ENCODE data around the gene LY9. TPM values are rescaled to one million over a fixed set of nuclear protein-coding genes. Genes with fewer than 3 reads are reported as not detected.

LY9 gene
- total and polyA plus RNA-seq, 2 of the 13 experiments (the other 11 are each of a cell fraction or from before 2014, with no cell fraction given) = not detected

GRCh38 chr1:160866001-160866694 is 70.2 kb downstream of the LY9 start (continued):
- 0 out of 2 replicates have a peak, but pooled peaks have one; percentile 13 for TF ChIP-seq PAXIP1 (CRISPR knock-in tag; conservative IDR thresholded peaks at IDR 0.05)
- no peak for TF ChIP-seq ZNF724P (CRISPR knock-in tag; IDR thresholded peaks at IDR 0.05; ENCODE audit: borderline replicate concordance)
- TF ChIP-seq AGO1 (IDR thresholded peaks at IDR 0.05; ENCODE audit: low read depth, low read length, poor library complexity, severe bottlenecking) = no peak
- no peak for TF ChIP-seq ZNF552 (CRISPR knock-in tag; IDR thresholded peaks at IDR 0.05; ENCODE audit: borderline replicate concordance)
- no peak for TF ChIP-seq HIVEP1 (CRISPR knock-in tag; IDR thresholded peaks at IDR 0.05)
- TF ChIP-seq ZNF30 (CRISPR knock-in tag; IDR thresholded peaks at IDR 0.05) = no peak
- TF ChIP-seq NR1H2 (CRISPR knock-in tag; IDR thresholded peaks at IDR 0.05; ENCODE audit: borderline replicate concordance, low read depth) = no peak
- TF ChIP-seq ONECUT2 (CRISPR knock-in tag; IDR thresholded peaks at IDR 0.05) = no peak
- TF ChIP-seq ETS1 (CRISPR knock-in tag; IDR thresholded peaks at IDR 0.05) = no peak
- no peak; the same call in 1 of the 2 replicates for TF ChIP-seq EHMT2 (IDR thresholded peaks at IDR 0.05; ENCODE audit: borderline replicate concordance, low read depth, low read length)
- TF ChIP-seq NR2C2 (CRISPR knock-in tag; IDR thresholded peaks at IDR 0.05; ENCODE audit: borderline replicate concordance) = no peak
- TF ChIP-seq ZNF569 (CRISPR knock-in tag; IDR thresholded peaks at IDR 0.05; ENCODE audit: borderline replicate concordance) = no peak
- TF ChIP-seq MEIS1 (CRISPR knock-in tag; IDR thresholded peaks at IDR 0.05; ENCODE audit: borderline replicate concordance) = no peak
- TF ChIP-seq KLF16 (CRISPR knock-in tag; IDR thresholded peaks at IDR 0.05) = no peak
- no peak for TF ChIP-seq ZBTB44 (CRISPR knock-in tag; IDR thresholded peaks at IDR 0.05)
- TF ChIP-seq JUND (CRISPR knock-in tag; IDR thresholded peaks at IDR 0.05) = no peak
- no peak for TF ChIP-seq ZNF513 (CRISPR knock-in tag; conservative IDR thresholded peaks at IDR 0.05)
- TF ChIP-seq NR2F1 (CRISPR knock-in tag; IDR thresholded peaks at IDR 0.05) = no peak
- no peak for TF ChIP-seq NFATC3 (CRISPR knock-in tag; IDR thresholded peaks at IDR 0.05)
- no peak for TF ChIP-seq SIX1 (CRISPR knock-in tag; IDR thresholded peaks at IDR 0.05; ENCODE audit: borderline replicate concordance)
- no peak for TF ChIP-seq FOSL1 (CRISPR knock-in tag; IDR thresholded peaks at IDR 0.05; ENCODE audit: borderline replicate concordance)

All from HepG2 (cell line).